Measurements from ENCODE around the gene CACNA1F.
A peak's percentile ranks its signal among the peaks of the same experiment; 100 is the strongest.

The CACNA1F gene

DNA sequence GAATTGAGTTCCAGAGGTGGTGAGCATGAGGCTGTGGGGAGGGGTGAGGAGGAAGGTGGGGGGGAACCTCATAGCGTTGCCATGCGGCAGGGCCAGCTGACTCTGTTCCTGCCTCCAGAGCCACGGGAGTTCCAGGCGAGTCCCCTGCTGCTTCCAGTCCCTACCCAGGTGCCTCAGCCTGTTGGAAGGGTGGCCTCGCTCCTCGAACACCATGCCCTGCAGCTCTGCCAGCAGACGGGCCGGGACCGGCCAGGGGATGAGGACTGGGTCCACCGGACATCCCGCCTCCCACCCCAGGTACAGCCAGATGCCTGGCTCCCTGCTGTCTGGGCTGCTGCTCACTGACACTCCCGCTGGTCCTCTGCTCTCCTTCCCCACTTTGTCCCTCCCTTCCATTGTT lies 10.0 kb upstream of the CACNA1F start:
- Histone ChIP-seq H3K36me3 (no peaks in the 10 kb centered on the region; the same call in 1 of the 2 replicates), H3K9me3 (ENCODE audit: severe bottlenecking) (no peaks in the 10 kb centered on the region), H3K27ac (no peak overlapping the region), H3K27me3 (ENCODE audit: insufficient read depth, low read depth, severe bottlenecking) (peaks cover 6% of the 10 kb centered on the region), H3K4me3 (ENCODE audit: low read depth, low read length) (no peak overlapping the region)
- no peak for DNase-seq
- TF ChIP-seq CTCF (IDR thresholded peaks at IDR 0.05; ENCODE audit: low read depth, low read length): no peak

GRCh38 chrX:49242545-49243066 lies 9.5 kb upstream of the CACNA1F start:
- Histone ChIP-seq H3K27me3 (ENCODE audit: insufficient read depth, low read depth, severe bottlenecking) (peaks cover 6% of the 10 kb centered on the region), H3K9me3 (ENCODE audit: severe bottlenecking) (no peaks in the 10 kb centered on the region), H3K36me3 (no peaks in the 10 kb centered on the region; the same call in 1 of the 2 replicates), H3K27ac (no peak overlapping the region), H3K4me3 (ENCODE audit: low read depth, low read length) (no peak overlapping the region)
- no peak for DNase-seq
- no peak for TF ChIP-seq CTCF (IDR thresholded peaks at IDR 0.05; ENCODE audit: low read depth, low read length)

- no peak for TF ChIP-seq CTCF (IDR thresholded peaks at IDR 0.05; ENCODE audit: low read depth, low read length)
- Histone ChIP-seq H3K27ac (no peak overlapping the region), H3K9me3 (ENCODE audit: severe bottlenecking) (no peaks in the 10 kb centered on the region), H3K4me3 (ENCODE audit: low read depth, low read length) (no peak overlapping the region), H3K27me3 (ENCODE audit: insufficient read depth, low read depth, severe bottlenecking) (peaks cover 5% of the 10 kb centered on the region), H3K36me3 (no peaks in the 10 kb centered on the region)
- no peak for DNase-seq
Measured at GRCh38 chrX:49238735-49239134, 5.6 kb upstream of the CACNA1F start.

- H3K27me3 ChIP-seq (ENCODE audit: insufficient read depth, low read depth, severe bottlenecking): peaks cover 5% of the 10 kb centered on the region
- no peak overlapping the region for H3K4me3 ChIP-seq (ENCODE audit: low read depth, low read length)
- no peaks in the 10 kb centered on the region for H3K9me3 ChIP-seq (ENCODE audit: severe bottlenecking)
- no peak overlapping the region for H3K27ac ChIP-seq
- DNase-seq: no peak
- no peak for TF ChIP-seq CTCF (IDR thresholded peaks at IDR 0.05; ENCODE audit: low read depth, low read length)
- no peaks in the 10 kb centered on the region for H3K36me3 ChIP-seq
Measured at GRCh38 chrX:49237060-49237459, 3.9 kb upstream of the CACNA1F start.

DNA sequence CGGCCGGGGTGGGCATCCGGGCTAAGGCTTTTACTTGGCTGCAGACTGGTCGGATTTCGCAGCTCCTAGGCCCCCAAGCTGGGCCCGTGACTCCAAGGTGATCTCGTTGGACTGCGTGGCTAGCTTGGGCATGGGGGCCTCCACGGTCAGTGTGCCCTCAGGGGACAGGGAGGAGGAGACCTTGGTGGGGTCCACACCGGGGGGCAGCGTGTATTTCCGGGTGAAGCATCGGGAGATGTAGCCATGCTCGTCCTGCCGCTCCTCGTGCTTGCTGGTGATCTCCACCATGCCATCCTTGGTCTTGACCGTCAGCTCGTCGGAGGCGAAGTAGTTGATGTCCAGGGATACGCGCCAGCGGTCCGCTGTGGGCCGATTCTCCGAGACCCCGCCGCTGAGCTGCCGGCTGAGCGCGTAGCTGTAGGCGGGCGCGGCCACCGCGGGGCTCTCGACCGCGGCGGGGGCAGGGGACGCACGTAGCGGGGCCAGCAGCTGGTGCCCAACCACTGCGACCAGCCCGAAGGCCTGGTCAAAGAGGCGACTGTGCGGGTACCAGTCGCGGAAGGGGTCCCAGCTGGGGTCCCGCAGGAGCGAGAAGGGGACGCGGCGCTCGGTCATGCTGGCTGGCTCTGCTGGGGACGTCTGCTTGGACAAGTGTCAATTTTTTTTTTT lies 881 bp upstream of the CACNA1F start:
- peak overlapping the region; percentile 89 for H3K27ac ChIP-seq
- TF ChIP-seq CTCF (IDR thresholded peaks at IDR 0.05; ENCODE audit: low read depth, low read length): no peak

GRCh38 chrX:49232525-49232924 lies 615 bp downstream of the CACNA1F start:
- Histone ChIP-seq H3K4me3 (ENCODE audit: low read depth, low read length) (peak overlapping the region; percentile 39), H3K27ac (peak overlapping the region; percentile 89), H3K36me3 (peaks cover 18% of the 10 kb centered on the region), H3K9me3 (ENCODE audit: severe bottlenecking) (no peaks in the 10 kb centered on the region), H3K27me3 (ENCODE audit: insufficient read depth, low read depth, severe bottlenecking) (peaks cover 5% of the 10 kb centered on the region)
- TF ChIP-seq CTCF (IDR thresholded peaks at IDR 0.05; ENCODE audit: low read depth, low read length): no peak
- no peak for DNase-seq

More for the DNA sequence above, 881 bp upstream of the CACNA1F start:
- peaks cover 8% of the 10 kb centered on the region for H3K36me3 ChIP-seq
- H3K4me3 ChIP-seq (ENCODE audit: low read depth, low read length): no peak overlapping the region
- peaks cover 5% of the 10 kb centered on the region for H3K27me3 ChIP-seq (ENCODE audit: insufficient read depth, low read depth, severe bottlenecking)
- H3K9me3 ChIP-seq (ENCODE audit: severe bottlenecking): no peaks in the 10 kb centered on the region
- DNase-seq: no peak

Data from WERI-Rb-1 (cell line).